ENCODE measurements around the gene MAD1L1. TPM values are rescaled to one million over a fixed set of nuclear protein-coding genes. Genes with fewer than 3 reads are reported as not detected.
"Not testable (repeated sequence)": the region's sequence is repeated elsewhere in the genome, so short reads cannot be mapped to it uniquely, and the experiment has no call there.

The MAD1L1 gene
- total RNA-seq, 2 donors from 2014 or later: 81.3 to 115 TPM

- H3K36me3 Mint-ChIP-seq (ENCODE audit: low read depth): no peaks in the 10 kb centered on the region
- ATAC-seq (peak; percentile 44), DNase-seq (no peak)
- H3K27me3 Mint-ChIP-seq: no peaks in the 10 kb centered on the region
- no peaks in the 10 kb centered on the region for H3K9me3 ChIP-seq (ENCODE audit: control insufficient read depth, low read length, poor library complexity, severe bottlenecking)
- H3K27ac Mint-ChIP-seq: peak overlapping the region; percentile 34
- no peak overlapping the region for H3K4me3 Mint-ChIP-seq
- H3K4me1 Mint-ChIP-seq: peaks cover 3% of the 10 kb centered on the region
Observed at GRCh38 chr7:2072042-2072441, 160.7 kb downstream of the MAD1L1 start.

DNA sequence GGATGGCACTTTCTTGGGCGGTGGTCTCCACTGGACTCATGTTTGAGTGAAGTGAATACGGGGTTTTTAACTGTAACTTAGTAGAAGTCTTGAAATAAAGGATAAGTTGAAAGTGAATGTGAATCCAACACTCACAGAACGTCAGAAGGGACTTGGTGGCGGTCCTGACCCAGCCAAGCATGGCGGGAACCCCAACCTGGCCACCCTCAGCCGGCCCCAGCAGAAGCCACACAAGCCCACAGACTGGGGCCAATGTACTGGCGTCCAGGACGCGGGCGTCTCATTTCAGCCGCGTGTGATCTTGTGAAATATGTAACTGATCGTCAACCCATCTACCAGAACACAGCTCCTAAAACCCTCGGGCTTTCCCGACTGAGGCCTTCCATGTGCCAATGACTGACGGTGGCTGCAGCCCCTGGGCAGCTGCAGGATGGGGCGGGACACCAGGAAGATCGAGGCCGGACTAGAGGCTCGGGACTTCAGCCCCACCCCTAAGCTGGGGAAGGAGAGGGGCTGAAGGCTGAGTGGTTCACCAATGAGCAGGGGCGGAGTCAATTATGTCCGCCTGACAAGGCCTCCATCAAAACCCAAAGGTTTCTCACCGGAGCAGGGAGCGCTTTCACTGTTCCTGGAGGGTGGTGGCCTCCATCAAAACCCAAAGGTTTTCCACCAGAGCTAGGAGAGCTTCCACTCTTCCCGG lies 161.5 kb downstream of the MAD1L1 start:
- Mint-ChIP-seq H3K27me3 (no peaks in the 10 kb centered on the region), H3K4me3 (no peak overlapping the region), H3K4me1 (peaks cover 5% of the 10 kb centered on the region), H3K36me3 (ENCODE audit: low read depth) (no peaks in the 10 kb centered on the region), H3K27ac (no peak overlapping the region)
- ATAC-seq (no peak), DNase-seq (no peak)
- no peaks in the 10 kb centered on the region for H3K9me3 ChIP-seq (ENCODE audit: control insufficient read depth, low read length, poor library complexity, severe bottlenecking)

GRCh38 chr7:2070151-2070763 lies 162.5 kb downstream of the MAD1L1 start:
- H3K4me3 Mint-ChIP-seq: no peak overlapping the region
- no peak overlapping the region for H3K27ac Mint-ChIP-seq
- no peak for DNase-seq
- no peaks in the 10 kb centered on the region for H3K27me3 Mint-ChIP-seq
- H3K36me3 Mint-ChIP-seq (ENCODE audit: low read depth): no peaks in the 10 kb centered on the region
- peaks cover 4% of the 10 kb centered on the region for H3K4me1 Mint-ChIP-seq
- no peaks in the 10 kb centered on the region for H3K9me3 ChIP-seq (ENCODE audit: control insufficient read depth, low read length, poor library complexity, severe bottlenecking)
- ATAC-seq: no peak

DNA sequence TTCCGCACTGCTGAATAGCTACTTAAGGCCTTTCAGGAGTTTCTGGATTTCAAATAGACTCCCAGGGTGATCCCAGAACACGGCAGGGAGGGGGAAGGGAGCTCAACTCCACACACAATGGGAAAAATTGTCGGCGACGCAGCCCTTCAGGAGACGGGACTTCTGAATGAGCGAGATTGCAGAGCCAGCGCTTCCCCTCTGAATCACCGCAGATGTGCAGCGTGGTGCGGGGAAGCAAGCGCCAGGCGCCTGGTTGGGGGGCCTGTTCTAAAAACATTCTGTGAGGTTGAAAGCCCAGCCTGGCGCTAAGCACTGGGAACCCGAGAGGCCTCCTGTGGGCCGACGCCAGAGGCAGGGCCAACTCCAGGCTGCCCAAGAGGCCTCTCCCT lies 163.3 kb downstream of the MAD1L1 start:
- H3K27ac Mint-ChIP-seq: no peak overlapping the region
- no peak for ATAC-seq
- peaks cover 4% of the 10 kb centered on the region for H3K4me1 Mint-ChIP-seq

DNA sequence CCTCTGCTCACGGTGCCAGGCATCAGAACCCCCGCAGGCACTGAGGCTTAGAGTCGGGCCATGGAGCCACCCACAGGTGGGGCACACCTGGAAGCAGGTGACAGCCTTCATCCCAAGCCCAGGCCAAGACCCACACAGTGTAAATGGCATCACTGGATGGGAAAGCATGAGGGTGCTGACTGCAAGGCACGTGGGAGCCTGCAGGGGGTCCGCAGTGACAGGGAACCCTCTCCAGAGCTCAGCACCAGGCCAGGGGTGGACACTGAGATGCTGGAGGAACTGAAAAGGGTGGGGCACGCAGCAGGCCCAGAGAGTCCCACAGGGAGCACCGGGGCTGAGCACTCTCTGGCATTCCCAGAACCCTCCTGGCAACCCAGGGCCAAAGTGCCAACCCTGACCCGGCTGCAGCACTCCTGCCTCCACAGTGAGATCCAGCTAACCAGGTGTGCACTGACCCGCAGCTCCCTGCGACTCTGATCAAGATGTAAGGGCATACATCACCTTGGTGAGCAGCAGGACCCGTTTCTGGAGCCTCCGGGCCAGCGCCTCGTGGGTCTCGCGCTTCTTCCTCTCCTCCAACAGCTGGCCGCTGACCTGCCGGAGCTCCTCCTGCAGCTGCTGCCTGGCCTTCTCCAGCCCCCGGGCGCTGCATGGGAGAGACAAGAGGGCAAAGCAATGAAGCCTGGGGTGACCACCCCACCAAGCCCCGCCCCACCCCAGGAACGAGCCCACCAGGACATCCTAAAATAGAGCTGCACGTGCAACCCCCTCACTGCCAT lies 163.9 kb downstream of the MAD1L1 start:
- DNase-seq (no peak), ATAC-seq (no peak)
- Mint-ChIP-seq H3K4me3 (no peak overlapping the region), H3K27ac (peak overlapping the region; percentile 2), H3K4me1 (peaks cover 7% of the 10 kb centered on the region), H3K27me3 (no peaks in the 10 kb centered on the region), H3K36me3 (ENCODE audit: low read depth) (no peaks in the 10 kb centered on the region)
- no peaks in the 10 kb centered on the region for H3K9me3 ChIP-seq (ENCODE audit: control insufficient read depth, low read length, poor library complexity, severe bottlenecking)

More for the DNA sequence above, 163.3 kb downstream of the MAD1L1 start:
- Mint-ChIP-seq H3K36me3 (ENCODE audit: low read depth) (no peaks in the 10 kb centered on the region), H3K4me3 (no peak overlapping the region), H3K27me3 (no peaks in the 10 kb centered on the region)
- no peak for DNase-seq
- H3K9me3 ChIP-seq (ENCODE audit: control insufficient read depth, low read length, poor library complexity, severe bottlenecking): no peaks in the 10 kb centered on the region

GRCh38 chr7:2066251-2066919 lies 166.4 kb downstream of the MAD1L1 start:
- no peaks in the 10 kb centered on the region for H3K36me3 Mint-ChIP-seq (ENCODE audit: low read depth)
- H3K27ac Mint-ChIP-seq: peak overlapping the region; percentile 21
- DNase-seq (no peak), ATAC-seq (peak; percentile 82)
- no peaks in the 10 kb centered on the region for H3K9me3 ChIP-seq (ENCODE audit: control insufficient read depth, low read length, poor library complexity, severe bottlenecking)
- peak overlapping the region; percentile 69 for H3K4me3 Mint-ChIP-seq
- no peaks in the 10 kb centered on the region for H3K27me3 Mint-ChIP-seq
- peaks cover 11% of the 10 kb centered on the region for H3K4me1 Mint-ChIP-seq

GRCh38 chr7:2065528-2065927 lies 167.2 kb downstream of the MAD1L1 start:
- no peak overlapping the region for H3K4me3 Mint-ChIP-seq
- H3K27ac Mint-ChIP-seq: peak overlapping the region; percentile 45
- no peaks in the 10 kb centered on the region for H3K27me3 Mint-ChIP-seq
- H3K36me3 Mint-ChIP-seq (ENCODE audit: low read depth): no peaks in the 10 kb centered on the region
- no peaks in the 10 kb centered on the region for H3K9me3 ChIP-seq (ENCODE audit: control insufficient read depth, low read length, poor library complexity, severe bottlenecking)
- no peak for ATAC-seq
- peaks cover 11% of the 10 kb centered on the region for H3K4me1 Mint-ChIP-seq
- DNase-seq: no peak

DNA sequence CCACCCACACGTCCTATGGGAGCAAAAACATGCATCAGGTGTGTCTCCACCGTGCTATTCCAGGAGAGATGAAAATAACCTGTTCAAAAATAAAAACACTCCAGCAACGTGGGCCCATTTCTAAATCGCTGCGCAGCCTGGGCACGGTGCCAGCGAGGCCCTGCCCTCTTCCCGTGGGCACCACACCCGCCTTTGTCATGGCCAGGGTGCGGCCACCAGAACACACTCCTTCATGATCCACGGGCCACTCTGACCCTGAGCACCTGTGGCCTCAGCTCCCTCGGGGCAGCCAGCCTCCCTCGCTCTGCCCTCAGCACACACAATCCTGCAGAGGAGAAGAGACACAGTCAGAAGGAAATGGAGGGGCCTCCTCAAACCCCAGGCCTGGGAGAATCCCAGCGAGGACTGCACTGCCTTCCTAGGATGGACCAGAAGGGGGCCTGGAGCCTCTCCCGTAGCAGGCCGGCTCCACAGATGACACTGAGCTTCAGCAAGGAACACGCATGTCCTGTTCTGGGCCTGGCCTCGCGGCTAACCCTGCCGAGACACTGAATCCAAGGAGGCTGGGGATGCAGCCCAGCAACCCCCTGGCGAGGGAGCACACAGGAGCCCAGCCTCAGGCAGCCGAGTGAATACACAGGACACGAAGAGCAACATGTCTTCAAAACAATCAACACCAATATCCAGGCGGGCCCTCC lies 169.0 kb downstream of the MAD1L1 start:
- Mint-ChIP-seq H3K36me3 (ENCODE audit: low read depth) (no peaks in the 10 kb centered on the region), H3K27ac (peak overlapping the region; percentile 11), H3K27me3 (no peaks in the 10 kb centered on the region), H3K4me3 (peak overlapping the region; percentile 25), H3K4me1 (peaks cover 11% of the 10 kb centered on the region)
- H3K9me3 ChIP-seq (ENCODE audit: control insufficient read depth, low read length, poor library complexity, severe bottlenecking): no peaks in the 10 kb centered on the region
- no peak for DNase-seq
- no peak for ATAC-seq

GRCh38 chr7:2062648-2063047 lies 170.1 kb downstream of the MAD1L1 start:
- no peaks in the 10 kb centered on the region for H3K9me3 ChIP-seq (ENCODE audit: control insufficient read depth, low read length, poor library complexity, severe bottlenecking)
- DNase-seq: no peak
- Mint-ChIP-seq H3K27me3 (no peaks in the 10 kb centered on the region), H3K27ac (no peak overlapping the region), H3K4me1 (peaks cover 11% of the 10 kb centered on the region), H3K36me3 (ENCODE audit: low read depth) (peaks cover 1% of the 10 kb centered on the region), H3K4me3 (no peak overlapping the region)
- no peak for ATAC-seq

DNA sequence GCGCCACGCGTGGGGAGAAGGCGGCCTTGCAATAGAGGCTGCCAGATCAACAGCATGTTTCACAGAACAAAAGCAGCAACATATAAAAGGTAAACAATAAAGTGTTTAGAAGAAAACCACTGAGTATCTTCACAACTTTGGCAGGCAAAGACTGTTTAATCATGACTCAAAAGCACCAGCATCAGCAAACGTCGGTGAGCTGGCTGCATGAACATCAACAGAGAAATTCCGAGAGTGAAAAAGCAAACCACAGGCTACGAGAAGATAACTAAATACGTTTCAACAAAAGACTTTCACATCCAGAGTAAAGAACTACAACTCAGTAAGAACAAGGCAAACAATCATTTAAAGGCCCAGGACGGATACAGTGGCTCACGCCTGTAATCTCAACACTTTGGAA lies 172.0 kb downstream of the MAD1L1 start:
- Mint-ChIP-seq H3K4me3 (no peak overlapping the region), H3K27ac (no peak overlapping the region), H3K36me3 (ENCODE audit: low read depth) (peaks cover 2% of the 10 kb centered on the region), H3K27me3 (no peaks in the 10 kb centered on the region), H3K4me1 (peaks cover 9% of the 10 kb centered on the region)
- H3K9me3 ChIP-seq (ENCODE audit: control insufficient read depth, low read length, poor library complexity, severe bottlenecking): no peaks in the 10 kb centered on the region
- ATAC-seq (no peak), DNase-seq (no peak)

DNA sequence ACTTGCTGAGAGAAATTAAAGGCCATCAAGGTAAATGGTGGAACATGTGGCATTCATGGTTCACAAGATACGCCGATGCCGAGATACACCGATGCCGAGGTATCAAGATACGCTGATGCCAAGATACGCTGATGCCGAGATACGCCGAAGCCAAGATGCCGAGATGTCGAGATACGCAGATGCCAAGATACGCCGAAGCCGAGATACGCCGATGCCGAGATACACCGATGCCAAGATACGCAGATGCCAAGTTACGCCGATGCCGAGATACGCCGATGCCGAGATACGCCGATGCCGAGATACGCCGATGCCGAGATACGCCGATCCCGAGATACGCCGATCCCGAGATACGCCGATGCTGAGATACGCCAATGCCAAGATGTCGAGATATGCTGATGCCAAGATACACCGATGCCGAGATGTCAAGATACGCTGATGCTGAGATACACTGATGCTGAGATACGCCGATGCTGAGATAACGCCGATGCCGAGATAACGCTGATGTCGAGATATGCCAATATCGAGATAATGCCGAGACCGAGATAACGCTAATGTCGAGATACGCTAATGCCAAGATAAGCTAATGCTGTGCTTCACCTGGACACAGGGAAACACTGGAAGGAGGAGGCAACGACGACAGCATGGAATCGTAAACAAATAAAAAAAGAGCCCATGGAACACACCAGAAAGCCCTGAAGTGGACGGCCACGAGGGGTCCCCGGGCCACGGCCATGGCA lies 172.6 kb downstream of the MAD1L1 start:
- ATAC-seq: no peak
- peaks cover 2% of the 10 kb centered on the region for H3K36me3 Mint-ChIP-seq (ENCODE audit: low read depth)

DNA sequence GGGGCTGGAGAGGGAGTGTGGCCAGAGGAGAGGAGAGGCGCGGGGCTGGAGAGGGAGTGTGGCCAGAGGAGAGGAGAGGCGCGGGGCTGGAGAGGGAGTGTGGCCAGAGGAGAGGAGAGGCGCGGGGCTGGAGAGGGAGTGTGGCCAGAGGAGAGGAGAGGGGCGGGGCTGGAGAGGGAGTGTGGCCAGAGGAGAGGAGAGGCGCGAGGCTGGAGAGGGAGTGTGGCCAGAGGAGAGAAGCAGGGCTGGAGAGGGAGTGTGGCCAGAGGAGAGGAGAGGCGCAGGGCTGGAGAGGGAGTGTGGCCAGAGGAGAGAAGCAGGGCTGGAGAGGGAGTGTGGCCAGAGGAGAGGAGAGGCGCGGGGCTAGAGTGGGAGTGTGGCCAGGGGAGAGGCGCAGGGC lies 174.5 kb downstream of the MAD1L1 start:
- not testable (repeated sequence) for H3K4me1 Mint-ChIP-seq; H3K27me3 Mint-ChIP-seq; H3K36me3 Mint-ChIP-seq (ENCODE audit: low read depth); ATAC-seq; DNase-seq; H3K4me3 Mint-ChIP-seq; H3K27ac Mint-ChIP-seq; H3K9me3 ChIP-seq (ENCODE audit: control insufficient read depth, low read length, poor library complexity, severe bottlenecking)

More for the DNA sequence above, 172.6 kb downstream of the MAD1L1 start:
- DNase-seq: no peak
- no peaks in the 10 kb centered on the region for H3K9me3 ChIP-seq (ENCODE audit: control insufficient read depth, low read length, poor library complexity, severe bottlenecking)
- Mint-ChIP-seq H3K27ac (no peak overlapping the region), H3K4me3 (no peak overlapping the region), H3K4me1 (peaks cover 9% of the 10 kb centered on the region), H3K27me3 (no peaks in the 10 kb centered on the region)

Data from T-helper 17 cell (primary cell).